ENCODE results near the gene ATP5F1D.
A peak's percentile ranks its signal among the peaks of the same experiment; 100 is the strongest.

Gene ATP5F1D

GRCh38 chr19:1275260-1275975 lies 33.9 kb downstream of the ATP5F1D start, which contains the start of gene FAM174C:
Gene FAM174C (plus strand): TSS chr19:1275530. CDS start chr19:1275550, 20 bp downstream.
- peak; percentile 67 for ATAC-seq (ENCODE audit: low read depth)

GRCh38 chr19:1275976-1276627 lies 34.6 kb downstream of the ATP5F1D start:
- no peak for TF ChIP-seq CTCF (IDR thresholded peaks at IDR 0.05; ENCODE audit: poor library complexity, severe bottlenecking)
- Histone ChIP-seq H3K4me1 (ENCODE audit: insufficient read depth, poor library complexity, severe bottlenecking) (peaks cover 4% of the 10 kb centered on the region), H3K27me3 (ENCODE audit: insufficient read depth, poor library complexity, severe bottlenecking) (no peaks in the 10 kb centered on the region), H3K9me3 (ENCODE audit: severe bottlenecking) (no peaks in the 10 kb centered on the region), H3K27ac (ENCODE audit: poor library complexity, severe bottlenecking) (peak overlapping the region; percentile 86), H3K4me3 (ENCODE audit: severe bottlenecking) (peak overlapping the region; percentile 58), H3K36me3 (ENCODE audit: low read depth) (peaks cover 45% of the 10 kb centered on the region)
- no peak for DNase-seq (ENCODE audit: low spot score)
- ATAC-seq (ENCODE audit: low read depth), result no peak

More at GRCh38 chr19:1275260-1275975, 33.9 kb downstream of the ATP5F1D start, which contains the start of gene FAM174C:
- Histone ChIP-seq H3K9me3 (ENCODE audit: severe bottlenecking) (no peaks in the 10 kb centered on the region), H3K4me3 (ENCODE audit: severe bottlenecking) (peak within 1 kb of the TSS; percentile 58), H3K27me3 (ENCODE audit: insufficient read depth, poor library complexity, severe bottlenecking) (no peaks in the 10 kb centered on the region), H3K36me3 (ENCODE audit: low read depth) (peaks cover 52% of the 10 kb centered on the region), H3K27ac (ENCODE audit: poor library complexity, severe bottlenecking) (peak within 1 kb of the TSS; percentile 86), H3K4me1 (ENCODE audit: insufficient read depth, poor library complexity, severe bottlenecking) (peaks cover 4% of the 10 kb centered on the region)
- no peak for TF ChIP-seq CTCF (IDR thresholded peaks at IDR 0.05; ENCODE audit: poor library complexity, severe bottlenecking)
- DNase-seq (ENCODE audit: low spot score), result peak; percentile 94

- DNase-seq (ENCODE audit: low spot score) (no peak), ATAC-seq (ENCODE audit: low read depth) (no peak)
- Histone ChIP-seq H3K27ac (ENCODE audit: poor library complexity, severe bottlenecking) (peak overlapping the region; percentile 86), H3K36me3 (ENCODE audit: low read depth) (peaks cover 40% of the 10 kb centered on the region), H3K4me1 (ENCODE audit: insufficient read depth, poor library complexity, severe bottlenecking) (peaks cover 4% of the 10 kb centered on the region), H3K9me3 (ENCODE audit: severe bottlenecking) (no peaks in the 10 kb centered on the region), H3K4me3 (ENCODE audit: severe bottlenecking) (peak overlapping the region; percentile 58), H3K27me3 (ENCODE audit: insufficient read depth, poor library complexity, severe bottlenecking) (no peaks in the 10 kb centered on the region)
- TF ChIP-seq CTCF (IDR thresholded peaks at IDR 0.05; ENCODE audit: poor library complexity, severe bottlenecking), result no peak
These were observed 35.1 kb downstream of the ATP5F1D start for GRCh38 chr19:1276628-1277022.

GRCh38 chr19:1277061-1277460 lies 35.5 kb downstream of the ATP5F1D start:
- Histone ChIP-seq H3K27me3 (ENCODE audit: insufficient read depth, poor library complexity, severe bottlenecking) (no peaks in the 10 kb centered on the region), H3K9me3 (ENCODE audit: severe bottlenecking) (no peaks in the 10 kb centered on the region), H3K4me1 (ENCODE audit: insufficient read depth, poor library complexity, severe bottlenecking) (peaks cover 4% of the 10 kb centered on the region), H3K36me3 (ENCODE audit: low read depth) (peaks cover 36% of the 10 kb centered on the region), H3K27ac (ENCODE audit: poor library complexity, severe bottlenecking) (no peak overlapping the region), H3K4me3 (ENCODE audit: severe bottlenecking) (no peak overlapping the region)
- ATAC-seq (ENCODE audit: low read depth), result no peak
- no peak for TF ChIP-seq CTCF (IDR thresholded peaks at IDR 0.05; ENCODE audit: poor library complexity, severe bottlenecking)
- DNase-seq (ENCODE audit: low spot score), result no peak
